Measurements from ENCODE around the gene ABCC1.
"Not testable (repeated sequence)": the region's sequence is repeated elsewhere in the genome, so short reads cannot be mapped to it uniquely, and the experiment has no call there.

Gene ABCC1

DNA sequence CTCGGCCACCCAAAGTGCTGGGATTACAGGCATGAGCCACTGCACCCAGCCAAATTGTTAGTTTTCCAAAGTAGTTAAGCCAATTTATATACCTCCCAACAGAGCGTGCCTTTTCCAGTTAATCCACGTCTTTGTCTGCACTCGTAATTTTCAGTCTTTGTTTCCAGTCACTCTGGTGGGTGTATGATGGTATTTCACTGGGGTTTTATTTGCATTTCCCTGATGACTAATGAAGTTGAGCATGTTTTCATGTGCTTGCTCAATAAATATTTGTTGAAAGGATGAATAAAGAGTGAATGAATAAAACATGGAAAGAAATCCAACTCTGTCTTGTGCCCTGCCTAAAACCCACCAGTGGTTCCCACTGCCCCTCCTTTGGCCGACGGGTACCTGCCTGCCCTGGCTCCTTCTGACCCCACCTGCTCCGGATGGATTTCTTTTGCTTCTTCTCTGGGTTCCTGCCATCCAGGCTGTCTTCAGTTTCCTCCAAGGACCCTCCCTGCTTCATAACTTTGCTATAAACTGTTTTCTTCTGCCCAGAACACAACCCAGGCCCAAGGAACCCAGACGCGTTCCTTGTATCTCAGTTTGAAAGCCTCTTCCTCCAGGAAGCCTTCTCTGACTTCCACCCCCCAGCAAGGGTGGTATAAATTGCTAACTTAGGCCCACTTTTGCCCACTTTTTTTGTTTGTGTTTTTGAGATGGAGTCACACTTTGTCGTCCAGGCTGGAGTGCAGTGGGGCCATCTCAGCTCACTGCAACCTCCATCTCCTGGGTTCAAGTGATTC lies 3.0 kb upstream of the ABCC1 start:
- DNase-seq, result no peak

DNA sequence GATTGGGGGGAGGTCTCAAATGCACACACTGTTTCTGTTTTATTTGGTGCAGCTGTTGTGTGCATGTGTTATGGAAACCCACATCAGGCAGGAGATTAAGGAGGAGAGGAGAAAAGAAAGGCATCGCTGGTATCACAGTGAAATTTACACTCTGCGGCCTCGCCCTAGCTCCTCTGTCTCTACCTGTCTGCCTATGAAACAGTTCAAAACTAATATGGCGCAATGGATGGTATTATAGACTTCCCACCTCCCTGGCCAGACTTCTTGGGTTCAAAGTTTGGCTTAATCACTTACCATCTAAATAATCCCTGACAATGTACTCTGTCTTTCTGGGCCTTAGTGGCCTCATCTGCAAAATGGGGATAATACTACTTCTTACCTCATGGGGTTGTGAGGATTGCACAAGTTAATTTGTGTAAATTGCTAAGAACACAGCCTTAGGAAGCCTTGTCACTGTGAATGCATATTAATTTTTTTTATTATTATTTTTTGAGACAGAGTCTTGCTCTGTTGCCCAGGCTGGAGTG lies 1.4 kb upstream of the ABCC1 start:
- no peak for DNase-seq

DNA sequence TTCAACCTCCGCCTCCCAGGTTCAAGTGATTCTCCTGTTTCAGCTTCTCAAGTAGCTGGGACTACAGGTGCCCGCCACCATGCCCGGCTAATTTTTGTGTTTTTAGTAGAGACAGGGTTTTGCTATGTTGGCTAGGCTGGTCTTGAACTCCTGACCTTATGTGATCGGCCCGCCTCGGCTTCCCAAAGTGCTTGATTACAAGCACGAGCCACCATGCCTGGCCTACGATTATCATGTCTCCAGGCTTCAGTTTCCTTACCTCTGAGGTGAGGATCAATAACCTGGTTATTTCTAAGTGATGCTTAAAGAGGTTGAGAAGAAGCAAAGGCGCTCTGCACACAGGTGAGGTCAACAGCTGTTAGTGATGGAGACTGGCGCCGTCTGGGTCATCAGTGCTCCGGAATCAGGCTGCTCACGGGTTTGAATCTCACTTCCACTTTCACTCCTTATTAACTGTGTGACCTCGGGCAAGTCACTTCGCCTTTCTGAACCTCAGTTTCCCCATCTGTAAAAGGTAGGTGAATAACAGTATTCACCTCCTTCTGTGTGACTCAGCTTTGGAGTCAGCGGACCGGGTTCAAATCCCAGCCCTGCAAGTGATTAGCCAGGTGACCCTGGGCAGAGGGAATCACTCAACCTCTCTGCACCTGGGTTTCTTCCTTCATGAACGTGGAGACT lies 745 bp upstream of the ABCC1 start:
- no peak for DNase-seq

DNA sequence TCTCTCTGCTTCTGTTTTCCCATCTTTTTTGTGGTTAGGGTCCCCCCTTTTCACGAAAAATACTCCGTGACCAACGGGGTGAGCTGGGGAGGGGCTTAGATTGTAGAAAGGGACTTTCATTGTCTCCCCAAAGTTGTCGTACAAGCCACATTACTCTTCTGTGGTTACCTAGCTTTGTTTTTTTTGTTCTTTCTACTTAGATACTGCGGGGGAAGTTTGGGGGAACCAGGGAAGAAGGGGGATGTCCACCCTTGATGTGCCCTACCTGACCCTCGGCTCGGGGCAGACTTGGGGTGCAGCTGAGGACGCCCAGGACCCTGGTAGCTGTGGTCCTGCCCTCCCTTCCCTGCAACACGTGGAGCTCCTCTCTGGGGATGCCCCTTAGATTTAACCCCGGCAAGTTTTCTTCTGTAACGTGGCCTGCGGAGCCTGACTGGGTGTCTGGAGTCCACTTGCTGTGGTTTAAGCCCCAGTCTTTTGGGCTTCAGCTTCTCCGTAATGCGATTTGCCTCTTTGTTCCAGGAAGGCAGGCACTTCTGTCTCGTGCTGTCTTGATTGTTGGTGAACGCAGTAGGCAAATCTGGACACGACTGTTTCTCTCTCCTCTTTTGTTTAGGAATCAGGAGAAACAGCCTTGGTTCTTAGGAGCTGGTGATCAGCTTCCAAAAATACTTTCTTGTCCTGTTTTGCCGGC lies 892 bp downstream of the ABCC1 start:
- no peak for DNase-seq

DNA sequence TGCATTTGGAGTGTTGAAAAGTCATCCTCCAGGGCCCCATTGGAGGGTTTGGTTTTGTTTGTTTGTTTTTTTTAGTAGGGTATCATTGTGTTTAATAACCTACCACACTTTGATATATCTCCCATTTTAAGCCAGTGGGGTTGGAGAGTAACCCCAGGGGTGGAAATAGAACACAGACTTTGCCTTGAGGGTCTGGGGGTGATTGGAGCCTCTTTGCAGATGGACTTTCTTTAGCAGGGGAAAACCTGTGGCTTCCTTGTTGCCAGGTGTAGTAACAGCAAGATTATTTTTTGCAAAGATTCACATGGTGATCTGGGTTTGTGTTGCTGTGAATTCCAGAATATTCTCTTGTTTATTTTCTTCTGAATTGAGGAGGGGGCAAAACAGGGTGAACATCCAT lies 1.5 kb downstream of the ABCC1 start:
- no peak for DNase-seq

DNA sequence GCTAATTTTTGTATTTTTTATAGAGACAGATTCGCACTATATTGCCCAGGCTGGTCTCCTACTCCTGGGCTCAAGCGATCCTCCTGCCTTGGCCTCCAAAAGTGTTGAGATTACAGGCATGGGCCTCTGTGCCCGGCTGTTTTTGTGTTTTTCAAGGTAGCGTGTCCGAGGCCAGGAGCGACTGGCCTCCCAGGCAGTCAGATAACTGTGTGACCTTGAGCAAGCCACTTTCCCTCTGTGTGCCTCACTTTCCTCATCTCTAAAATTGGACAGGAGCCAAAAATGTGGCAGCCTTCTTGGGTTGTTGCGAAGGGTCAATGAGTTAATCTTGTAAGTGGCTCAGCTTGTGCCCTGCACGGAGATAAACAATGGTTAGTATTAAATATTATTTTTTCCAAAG lies 2.4 kb downstream of the ABCC1 start:
- DNase-seq, result no peak

DNA sequence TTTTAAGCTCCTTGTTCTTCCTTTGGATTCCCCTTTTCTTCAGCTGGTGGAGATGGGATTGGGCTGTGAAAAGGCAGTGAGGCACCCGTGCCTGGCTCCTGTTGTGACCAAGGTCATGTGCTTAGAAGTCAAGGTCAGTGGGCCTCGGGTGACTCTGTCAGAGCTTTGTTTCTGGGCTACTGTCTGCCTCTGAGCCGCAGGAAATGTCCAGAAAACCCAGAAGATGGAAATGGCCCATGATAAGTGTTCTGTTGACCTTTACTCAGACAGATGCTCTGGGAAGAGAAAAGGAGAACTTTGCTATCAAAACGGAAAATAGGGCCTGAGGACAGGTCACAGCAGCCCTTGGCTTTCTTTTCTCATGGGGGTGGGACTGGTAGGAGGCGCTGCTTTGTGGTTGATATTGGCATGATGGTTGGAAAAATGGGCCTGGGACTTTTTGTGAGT lies 2.9 kb downstream of the ABCC1 start:
- no peak for DNase-seq

DNA sequence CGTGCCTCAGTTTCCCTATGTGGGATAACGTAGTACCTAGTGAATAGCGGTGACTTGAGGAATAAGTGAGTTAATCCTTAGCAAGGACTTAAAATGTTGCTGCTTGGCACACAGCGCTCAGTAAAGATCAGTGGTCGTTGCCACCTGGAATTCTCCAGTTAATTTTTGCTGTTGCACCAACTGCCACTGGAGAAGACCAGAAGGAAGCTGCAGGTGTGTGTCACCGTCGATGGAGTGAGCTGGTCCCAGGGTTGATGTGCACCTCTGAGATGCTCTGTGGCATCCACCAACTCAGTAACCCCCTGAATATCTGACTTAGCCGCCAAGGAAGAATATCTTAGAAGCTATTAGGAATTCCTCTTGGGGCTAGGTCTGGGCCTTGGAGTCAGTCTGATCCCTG lies 4.1 kb downstream of the ABCC1 start:
- no peak for DNase-seq

DNA sequence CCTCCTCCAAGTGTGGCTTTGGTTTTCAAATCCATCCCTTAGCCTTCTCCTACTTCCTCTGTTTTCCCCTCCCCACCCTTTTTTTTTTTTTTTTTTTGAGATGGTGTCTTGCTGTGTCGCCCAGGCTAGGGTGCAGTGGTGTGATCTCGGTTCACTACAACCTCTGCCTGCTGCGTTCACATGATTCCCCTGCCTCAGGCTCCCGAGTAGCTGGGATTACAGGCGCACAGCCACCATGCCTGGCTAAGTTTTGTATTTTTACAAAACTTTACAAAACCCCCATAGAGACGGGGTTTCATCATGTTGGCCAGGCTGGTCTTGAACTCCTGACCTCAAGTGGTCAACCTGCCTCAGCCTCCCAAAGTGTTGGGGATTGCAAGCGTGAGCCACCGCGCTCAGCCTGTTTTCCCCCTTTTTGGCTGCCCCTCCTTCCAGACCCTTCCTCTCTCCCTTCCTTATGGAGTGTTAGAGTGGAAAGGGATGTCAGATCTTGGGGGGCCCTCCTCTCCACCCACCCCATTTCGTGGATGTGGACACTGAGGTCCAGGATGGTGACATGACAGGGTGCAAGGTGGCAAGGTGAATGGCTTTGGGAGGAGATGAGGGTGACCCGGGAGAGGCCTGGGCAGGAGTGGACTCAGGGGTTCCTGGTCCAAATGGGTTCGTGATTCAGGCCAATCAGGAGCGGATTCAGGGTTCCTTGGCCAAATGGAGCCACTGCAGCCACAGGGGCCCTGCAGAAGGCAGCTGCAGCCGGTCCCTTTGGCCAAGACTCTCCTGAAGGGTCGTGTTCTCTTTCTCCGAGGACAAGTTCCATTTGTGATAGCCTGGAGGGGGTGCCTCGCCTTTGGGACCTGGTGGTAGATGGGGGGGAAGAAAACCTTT lies 4.8 kb downstream of the ABCC1 start:
- no peak for DNase-seq

DNA sequence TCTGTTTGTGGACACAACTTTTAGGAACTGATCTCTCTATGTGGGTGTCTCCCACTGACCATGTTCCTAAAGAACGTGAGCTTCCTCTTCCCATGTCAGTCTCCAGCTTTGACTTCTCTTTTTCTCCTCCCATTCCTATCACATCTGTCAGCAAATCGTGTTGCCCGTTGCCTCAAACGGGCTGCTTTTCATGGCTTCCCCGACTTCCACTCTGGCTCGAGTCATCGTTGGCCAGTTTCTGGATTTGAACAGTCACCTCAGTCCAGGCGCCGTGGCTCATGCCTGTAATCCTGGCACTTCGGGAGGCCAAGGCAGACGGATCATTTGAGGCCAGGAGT lies 5.4 kb downstream of the ABCC1 start:
- no peak for DNase-seq

DNA sequence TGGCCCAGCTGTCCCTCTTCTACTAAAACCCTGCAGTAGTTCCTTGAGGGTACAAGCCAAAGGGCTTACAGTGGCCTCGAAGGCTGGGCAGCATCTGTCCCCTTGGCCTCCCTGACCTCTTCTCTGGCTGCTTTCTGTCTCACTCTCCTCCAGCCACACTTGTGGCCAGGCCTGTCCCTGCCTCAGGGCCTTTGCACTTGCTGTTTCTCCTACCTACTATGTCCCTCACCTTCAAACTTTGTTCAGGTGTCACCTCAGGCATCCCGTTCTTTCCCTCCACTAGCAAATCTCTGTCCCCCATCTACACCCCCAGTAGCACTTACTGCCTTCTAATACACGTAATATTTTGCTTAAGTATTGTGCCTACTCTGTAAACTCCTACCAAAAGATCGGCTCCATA lies 6.0 kb downstream of the ABCC1 start:
- DNase-seq, result no peak

DNA sequence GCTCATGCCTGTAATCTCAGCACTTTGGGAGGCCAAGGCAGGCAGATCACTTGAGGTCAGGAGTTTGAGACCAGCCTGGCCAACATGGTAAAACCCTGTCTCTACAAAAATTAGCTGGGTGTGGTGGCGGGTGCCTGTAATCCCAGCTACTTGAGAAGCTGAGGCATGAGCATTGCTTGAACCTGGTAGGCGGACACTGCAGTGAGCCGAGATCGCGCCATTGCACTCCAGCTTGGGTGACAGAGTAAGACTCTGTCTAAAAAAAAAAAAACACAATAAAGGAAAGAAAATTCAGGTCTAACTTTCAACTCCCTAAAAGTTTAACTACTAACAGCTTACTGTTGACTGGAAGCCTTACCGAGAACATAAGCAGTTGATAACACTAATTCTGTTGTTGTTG lies 6.7 kb downstream of the ABCC1 start:
- DNase-seq, result not testable (repeated sequence)

DNA sequence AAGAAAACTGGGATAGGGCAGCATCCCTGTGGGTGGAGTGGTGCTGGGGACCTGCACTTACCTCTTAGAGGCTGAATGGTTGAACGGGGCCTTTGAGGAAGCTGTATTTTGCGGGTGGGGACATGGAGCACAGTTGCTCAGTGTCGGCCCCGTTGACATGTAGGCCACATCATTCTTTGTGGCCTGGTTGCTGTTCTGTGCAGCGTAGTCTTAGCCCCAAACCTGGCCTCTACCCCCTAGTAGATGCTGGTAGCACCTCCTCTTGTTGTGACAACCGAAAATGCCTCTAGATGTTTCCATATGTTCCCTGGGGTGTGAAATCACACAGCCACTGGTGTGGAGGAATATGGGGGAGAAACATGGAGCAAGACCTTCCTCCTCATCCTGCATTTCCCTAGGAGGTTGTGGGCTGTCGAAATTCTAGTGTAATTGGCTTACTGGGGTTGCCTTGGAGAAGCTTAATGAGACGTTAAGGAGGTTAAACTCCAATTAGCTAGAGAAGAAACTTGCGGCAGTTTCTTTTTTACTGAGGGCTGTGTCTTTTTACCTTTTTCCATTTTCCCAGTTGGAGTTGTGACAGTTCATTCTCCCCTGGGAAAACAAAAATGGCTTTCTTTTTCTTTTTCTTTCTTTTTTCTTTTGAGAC lies 9.4 kb downstream of the ABCC1 start:
- DNase-seq, result no peak

DNA sequence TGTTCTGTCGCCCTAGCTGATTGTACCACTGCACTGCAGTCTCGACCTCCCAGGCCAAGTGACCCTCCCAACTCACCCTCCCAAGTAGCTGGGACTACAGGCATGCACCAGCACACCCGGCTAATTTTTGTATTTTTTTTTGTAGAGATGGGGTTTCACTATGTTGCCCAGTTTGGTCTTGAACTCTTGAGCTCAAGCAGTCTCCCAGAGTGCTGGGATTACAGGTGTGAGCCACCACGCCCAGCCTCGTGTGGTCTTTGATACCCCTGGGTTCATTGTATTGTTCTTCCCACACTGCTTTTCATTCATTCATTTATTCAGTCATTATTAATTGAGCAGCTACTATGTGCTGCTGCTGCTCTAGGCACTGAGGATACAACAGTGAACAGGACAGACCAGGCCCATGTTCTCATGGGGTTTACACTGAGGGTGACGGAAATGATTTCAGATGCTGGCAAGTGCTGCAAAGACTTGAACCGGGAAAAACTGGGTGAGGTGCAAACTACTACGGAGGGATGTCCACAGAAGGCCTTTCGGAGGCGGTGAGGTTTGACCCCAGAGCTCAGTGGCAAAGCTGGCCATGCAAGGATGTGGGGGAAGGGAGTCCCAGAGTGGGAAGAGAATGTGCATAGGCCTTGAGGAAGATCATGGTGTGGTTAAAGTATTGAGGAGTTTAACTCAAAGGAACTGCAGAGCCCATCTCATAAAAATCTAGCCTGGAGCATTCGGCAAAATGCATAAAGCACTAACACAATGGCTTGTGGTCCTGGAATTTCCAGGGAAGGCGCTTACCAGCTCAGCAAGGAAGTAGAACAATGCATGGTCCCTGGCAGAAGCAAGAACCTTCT lies 10.9 kb downstream of the ABCC1 start:
- DNase-seq, result no peak

DNA sequence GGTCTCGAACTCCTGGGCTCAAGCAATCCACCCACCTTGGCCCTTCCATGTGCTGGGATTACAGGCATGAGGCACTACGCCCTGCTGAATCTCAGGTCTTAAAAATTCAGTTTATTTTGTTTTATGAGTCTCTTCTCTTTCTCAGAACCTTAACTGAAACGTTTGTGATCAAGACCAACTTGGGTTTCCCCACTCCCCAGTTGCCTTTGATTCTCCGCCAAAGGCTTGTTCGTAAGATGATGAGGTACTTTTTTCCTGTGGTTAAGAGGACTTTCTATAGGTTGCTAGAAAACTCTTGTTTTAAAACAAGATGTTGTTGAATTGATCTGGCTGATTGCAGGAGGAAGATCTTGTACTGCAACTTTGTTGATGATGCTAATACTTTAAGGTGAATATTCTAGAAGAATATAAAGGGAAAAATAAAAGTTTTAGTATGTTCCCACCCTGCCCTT lies 11.7 kb downstream of the ABCC1 start:
- no peak for DNase-seq

DNA sequence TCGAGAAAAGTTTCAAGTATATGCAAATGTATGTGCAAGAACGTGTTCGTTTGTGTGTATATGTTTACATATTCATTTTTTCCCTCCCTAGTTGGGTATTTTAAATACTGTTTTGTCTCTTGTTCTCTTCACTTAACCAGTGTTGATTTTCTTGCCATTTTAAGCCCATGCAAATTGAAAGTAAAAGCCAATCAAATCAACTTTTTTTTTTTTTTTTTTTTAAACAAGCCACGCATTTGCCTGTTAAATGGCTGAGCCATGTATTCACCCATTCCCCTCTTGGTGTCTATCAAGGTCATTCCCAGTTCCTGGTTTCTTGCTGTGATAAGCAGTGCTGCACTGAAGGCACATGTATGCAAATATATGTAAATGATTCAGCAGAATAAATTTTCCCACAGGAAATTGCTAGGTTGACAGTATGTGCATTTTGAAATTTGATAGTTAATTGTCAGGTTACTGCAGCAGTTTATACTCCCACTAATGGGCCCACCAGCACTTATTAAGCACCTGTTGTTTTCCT lies 12.2 kb downstream of the ABCC1 start:
- no peak for DNase-seq

DNA sequence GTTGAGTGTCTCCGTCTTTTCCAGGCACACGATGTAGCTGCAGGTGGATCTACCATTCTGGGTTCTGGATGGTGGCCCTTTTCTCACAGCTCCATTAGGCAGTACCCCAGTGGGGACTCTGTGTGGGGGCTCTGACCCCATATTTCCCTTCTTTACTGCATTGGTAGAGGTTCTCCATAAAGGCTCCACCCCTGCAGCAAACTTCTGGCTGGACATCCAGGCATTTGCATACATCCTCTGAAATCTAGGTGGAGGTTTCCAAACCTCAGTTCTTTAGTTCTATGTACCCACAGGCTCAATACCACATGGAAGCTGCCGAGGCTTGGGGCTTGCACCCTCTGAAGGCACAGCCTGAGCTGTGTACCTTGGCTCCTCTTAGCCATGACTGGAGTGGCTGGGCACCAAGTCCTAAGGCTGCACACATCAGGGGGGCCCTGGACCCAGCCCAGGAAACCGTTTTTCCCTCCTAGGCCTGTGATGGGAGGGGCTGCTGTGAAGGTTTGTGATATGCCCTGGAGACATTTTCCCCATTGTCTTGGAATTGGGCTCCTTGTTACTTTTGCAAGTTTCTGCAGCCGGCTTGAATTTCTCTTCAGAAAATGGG lies 14.0 kb downstream of the ABCC1 start:
- no peak for DNase-seq

DNA sequence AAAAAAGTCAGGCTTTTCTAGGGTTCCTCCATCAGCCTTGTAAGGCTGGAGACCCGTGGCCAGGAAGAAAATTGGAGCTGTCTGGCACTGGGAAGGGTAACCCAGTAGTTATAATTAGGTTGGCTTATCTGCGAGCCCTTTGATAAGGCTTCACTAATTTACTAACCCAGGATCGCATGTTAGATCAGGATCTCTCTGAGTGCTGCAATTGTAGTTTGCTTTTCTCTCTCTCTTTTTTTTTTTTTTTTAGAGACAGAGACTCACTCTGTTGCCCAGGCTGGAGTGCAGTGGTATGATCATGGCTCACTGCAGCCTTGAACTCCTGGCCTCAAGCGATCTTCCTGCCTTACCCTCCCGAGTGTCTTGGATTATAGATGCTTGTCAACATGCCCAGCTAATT lies 17.0 kb downstream of the ABCC1 start:
- DNase-seq, result no peak

DNA sequence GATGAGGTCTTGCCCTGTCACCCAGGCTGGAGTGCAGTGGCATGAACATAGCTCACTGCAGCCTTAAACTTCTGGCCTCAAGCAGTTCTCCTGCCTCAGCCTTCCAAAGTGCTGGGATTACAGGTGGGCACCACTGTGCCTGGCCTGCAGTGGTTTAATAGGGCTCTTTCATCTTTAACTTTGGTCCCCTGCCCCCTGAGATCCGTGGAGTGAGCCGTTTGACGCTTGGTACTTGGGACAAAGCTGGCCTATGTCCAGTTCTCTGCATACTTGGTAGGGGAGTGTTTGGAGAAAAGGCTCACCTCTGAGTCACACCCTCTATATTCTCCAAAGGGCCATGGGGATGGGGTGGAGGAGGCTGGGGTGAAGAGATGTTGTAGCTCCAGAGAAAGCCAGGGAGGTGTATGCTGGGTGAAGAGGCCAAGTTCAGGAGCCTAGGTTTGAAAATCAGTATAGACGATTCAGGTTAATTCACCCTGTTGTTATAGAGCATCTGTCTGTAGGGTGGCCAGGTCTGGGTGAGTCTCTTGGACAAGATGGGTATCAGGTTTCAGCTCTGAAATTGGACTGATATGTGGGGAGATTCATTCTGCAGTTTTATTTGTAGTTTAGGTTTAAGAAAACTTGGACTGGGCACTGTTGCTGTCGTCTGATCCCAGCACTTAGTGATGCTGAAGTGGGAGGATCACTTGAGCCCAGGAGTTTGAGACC lies 17.6 kb downstream of the ABCC1 start:
- DNase-seq, result no peak

Data from NCI-H345 (cell line).